ENCODE measurements around the gene MAP2. TPM values are rescaled to one million over a fixed set of nuclear protein-coding genes. Genes with fewer than 3 reads are reported as not detected.
A peak's percentile ranks its signal among the peaks of the same experiment; 100 is the strongest.

MAP2 gene
- total RNA-seq, 6 experiments from 2014 or later = 1.0 to 2.0 (median 1.6) TPM

- H3K4me1 Mint-ChIP-seq (ENCODE audit: low read depth) = peaks cover 37% of the 10 kb centered on the region
- peak; percentile 27 for DNase-seq
- no peaks in the 10 kb centered on the region; the same call in 1 of the 2 replicates for H3K9me3 Mint-ChIP-seq
- no peaks in the 10 kb centered on the region for H3K27me3 Mint-ChIP-seq (ENCODE audit: insufficient read depth)
- H3K27ac Mint-ChIP-seq = no peak overlapping the region; the same call in 1 of the 2 replicates
- H3K36me3 Mint-ChIP-seq (ENCODE audit: low read depth) = no peaks in the 10 kb centered on the region
- H3K4me3 Mint-ChIP-seq = no peak overlapping the region
- TF ChIP-seq CTCF (IDR thresholded peaks at IDR 0.05) = no peak
Measured at GRCh38 chr2:209468846-209469245, 45.0 kb downstream of the MAP2 start.

- TF ChIP-seq CTCF (IDR thresholded peaks at IDR 0.05) = no peak
- H3K36me3 Mint-ChIP-seq (ENCODE audit: low read depth) = no peaks in the 10 kb centered on the region
- no peak for DNase-seq
- H3K4me1 Mint-ChIP-seq (ENCODE audit: low read depth) = peaks cover 44% of the 10 kb centered on the region
- no peaks in the 10 kb centered on the region for H3K27me3 Mint-ChIP-seq (ENCODE audit: insufficient read depth)
- no peaks in the 10 kb centered on the region; the same call in 1 of the 2 replicates for H3K9me3 Mint-ChIP-seq
- H3K4me3 Mint-ChIP-seq = no peak overlapping the region
- no peak overlapping the region for H3K27ac Mint-ChIP-seq
Measured at GRCh38 chr2:209469481-209469880, 45.6 kb downstream of the MAP2 start.

GRCh38 chr2:209470466-209470865 lies 46.6 kb downstream of the MAP2 start:
- no peak overlapping the region for H3K4me3 Mint-ChIP-seq
- no peak for DNase-seq
- H3K9me3 Mint-ChIP-seq = no peaks in the 10 kb centered on the region; the same call in 1 of the 2 replicates
- peaks cover 51% of the 10 kb centered on the region for H3K4me1 Mint-ChIP-seq (ENCODE audit: low read depth)
- TF ChIP-seq CTCF (IDR thresholded peaks at IDR 0.05) = no peak
- H3K36me3 Mint-ChIP-seq (ENCODE audit: low read depth) = no peaks in the 10 kb centered on the region
- no peaks in the 10 kb centered on the region for H3K27me3 Mint-ChIP-seq (ENCODE audit: insufficient read depth)
- H3K27ac Mint-ChIP-seq = no peak overlapping the region

- no peaks in the 10 kb centered on the region; the same call in 1 of the 2 replicates for H3K9me3 Mint-ChIP-seq
- DNase-seq = peak; percentile 13
- no peak overlapping the region for H3K4me3 Mint-ChIP-seq
Measured at GRCh38 chr2:209471037-209471436, 47.2 kb downstream of the MAP2 start.

GRCh38 chr2:209472112-209472832 lies 48.4 kb downstream of the MAP2 start:
- DNase-seq = peak; percentile 53
- H3K27me3 Mint-ChIP-seq (ENCODE audit: insufficient read depth) = no peaks in the 10 kb centered on the region
- H3K4me3 Mint-ChIP-seq = no peak overlapping the region
- no peaks in the 10 kb centered on the region for H3K36me3 Mint-ChIP-seq (ENCODE audit: low read depth)
- H3K4me1 Mint-ChIP-seq (ENCODE audit: low read depth) = peaks cover 60% of the 10 kb centered on the region
- peak overlapping the region; percentile 83 for H3K27ac Mint-ChIP-seq
- H3K9me3 Mint-ChIP-seq = no peaks in the 10 kb centered on the region; the same call in 1 of the 2 replicates
- no peak for TF ChIP-seq CTCF (IDR thresholded peaks at IDR 0.05)

More at GRCh38 chr2:209471037-209471436, 47.2 kb downstream of the MAP2 start:
- no peak overlapping the region for H3K27ac Mint-ChIP-seq
- H3K4me1 Mint-ChIP-seq (ENCODE audit: low read depth) = peaks cover 51% of the 10 kb centered on the region
- H3K36me3 Mint-ChIP-seq (ENCODE audit: low read depth) = no peaks in the 10 kb centered on the region
- H3K27me3 Mint-ChIP-seq (ENCODE audit: insufficient read depth) = no peaks in the 10 kb centered on the region
- no peak for TF ChIP-seq CTCF (IDR thresholded peaks at IDR 0.05)

All from HFFc6 (cell line).